ENCODE measurements around the gene PDZD2.

PDZD2 gene

DNA sequence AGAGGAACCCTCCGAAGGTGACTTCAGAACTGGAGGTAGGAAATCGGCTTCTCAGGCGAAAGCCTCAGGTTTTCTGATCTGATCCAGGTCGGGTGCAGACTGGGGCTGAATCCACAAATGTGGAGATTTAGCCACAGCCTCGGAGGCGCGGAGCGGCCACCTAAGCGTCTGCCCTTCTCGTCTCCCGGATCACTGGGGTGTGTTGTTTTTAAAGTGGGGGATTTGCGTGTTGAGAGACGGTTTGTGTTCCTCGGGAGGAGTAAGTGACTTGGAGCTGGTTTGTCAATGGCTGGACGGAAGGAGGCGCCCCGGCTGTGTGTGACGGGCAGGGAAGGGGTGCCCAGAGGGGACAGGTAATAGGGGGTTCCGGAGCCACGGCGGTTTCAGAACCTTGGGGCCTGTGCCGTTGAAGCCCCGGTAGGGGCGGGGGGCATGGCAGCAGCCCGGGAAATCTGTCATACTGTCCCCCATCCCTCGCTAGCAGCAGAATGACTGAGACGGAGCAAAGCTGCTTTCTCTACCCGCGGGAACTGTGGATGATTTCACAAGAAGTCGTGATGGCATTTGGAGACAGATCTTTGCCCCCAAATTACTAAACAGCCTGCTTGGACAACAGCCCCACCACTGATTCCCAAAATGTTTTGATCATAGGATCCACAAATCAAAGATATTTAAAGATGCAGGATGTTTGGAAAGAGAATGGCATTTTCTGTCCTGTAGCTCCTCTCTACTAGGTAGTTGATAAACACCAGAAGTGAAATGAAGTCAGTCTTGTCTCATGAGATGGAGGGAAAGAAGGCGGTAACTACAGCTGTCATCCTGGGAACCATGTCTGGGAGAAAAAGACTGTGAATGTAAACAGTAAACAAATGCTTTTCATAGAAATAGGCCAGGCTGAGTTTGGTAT lies 216.5 kb downstream of the PDZD2 start:
- DNase-seq (ENCODE audit: low read depth), result no peak
- peak overlapping the region; percentile 10 for H3K4me3 ChIP-seq (ENCODE audit: control insufficient read depth, low read depth, low read length)
- TF ChIP-seq, protein P1, sequence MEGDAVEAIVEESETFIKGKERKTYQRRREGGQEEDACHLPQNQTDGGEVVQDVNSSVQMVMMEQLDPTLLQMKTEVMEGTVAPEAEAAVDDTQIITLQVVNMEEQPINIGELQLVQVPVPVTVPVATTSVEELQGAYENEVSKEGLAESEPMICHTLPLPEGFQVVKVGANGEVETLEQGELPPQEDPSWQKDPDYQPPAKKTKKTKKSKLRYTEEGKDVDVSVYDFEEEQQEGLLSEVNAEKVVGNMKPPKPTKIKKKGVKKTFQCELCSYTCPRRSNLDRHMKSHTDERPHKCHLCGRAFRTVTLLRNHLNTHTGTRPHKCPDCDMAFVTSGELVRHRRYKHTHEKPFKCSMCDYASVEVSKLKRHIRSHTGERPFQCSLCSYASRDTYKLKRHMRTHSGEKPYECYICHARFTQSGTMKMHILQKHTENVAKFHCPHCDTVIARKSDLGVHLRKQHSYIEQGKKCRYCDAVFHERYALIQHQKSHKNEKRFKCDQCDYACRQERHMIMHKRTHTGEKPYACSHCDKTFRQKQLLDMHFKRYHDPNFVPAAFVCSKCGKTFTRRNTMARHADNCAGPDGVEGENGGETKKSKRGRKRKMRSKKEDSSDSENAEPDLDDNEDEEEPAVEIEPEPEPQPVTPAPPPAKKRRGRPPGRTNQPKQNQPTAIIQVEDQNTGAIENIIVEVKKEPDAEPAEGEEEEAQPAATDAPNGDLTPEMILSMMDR (conservative IDR thresholded peaks at IDR 0.05; ENCODE audit: control insufficient read depth, insufficient read depth, low read depth, low read length), result no peak

DNA sequence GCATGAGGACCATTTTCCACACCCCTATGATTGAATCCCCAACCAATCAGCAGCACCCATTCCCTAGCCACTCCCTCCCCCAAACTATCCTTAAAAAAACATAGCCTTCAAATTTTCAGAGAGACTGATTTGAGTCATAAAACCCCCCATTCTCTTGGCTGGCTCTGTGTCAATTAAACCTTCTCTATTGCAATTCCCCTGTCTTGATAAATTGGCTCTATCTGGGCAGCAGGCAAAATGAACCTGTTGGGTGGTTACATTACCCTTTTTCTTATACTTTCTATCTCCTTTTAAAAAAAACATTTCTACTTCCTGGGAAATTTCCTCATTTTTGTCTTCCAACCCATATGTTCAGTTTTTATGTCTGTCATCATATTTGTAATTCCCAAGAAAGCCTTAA lies 220.2 kb downstream of the PDZD2 start:
- H3K4me3 ChIP-seq (ENCODE audit: control insufficient read depth, low read depth, low read length), result no peak overlapping the region
- DNase-seq (ENCODE audit: low read depth), result no peak
- TF ChIP-seq, protein P1 (conservative IDR thresholded peaks at IDR 0.05; ENCODE audit: control insufficient read depth, insufficient read depth, low read depth, low read length), result no peak

GRCh38 chr5:31860278-31860677 lies 221.3 kb downstream of the PDZD2 start:
- DNase-seq (ENCODE audit: low read depth), result no peak
- TF ChIP-seq, protein P1 (conservative IDR thresholded peaks at IDR 0.05; ENCODE audit: control insufficient read depth, insufficient read depth, low read depth, low read length), result no peak
- H3K4me3 ChIP-seq (ENCODE audit: control insufficient read depth, low read depth, low read length), result no peak overlapping the region

- TF ChIP-seq, protein P1 (conservative IDR thresholded peaks at IDR 0.05; ENCODE audit: control insufficient read depth, insufficient read depth, low read depth, low read length), result no peak
- no peak overlapping the region for H3K4me3 ChIP-seq (ENCODE audit: control insufficient read depth, low read depth, low read length)
- DNase-seq (ENCODE audit: low read depth), result no peak
Observed at GRCh38 chr5:31860726-31861433, 221.9 kb downstream of the PDZD2 start.

GRCh38 chr5:31861601-31862000 lies 222.7 kb downstream of the PDZD2 start:
- TF ChIP-seq, protein P1 (conservative IDR thresholded peaks at IDR 0.05; ENCODE audit: control insufficient read depth, insufficient read depth, low read depth, low read length), result no peak
- no peak overlapping the region for H3K4me3 ChIP-seq (ENCODE audit: control insufficient read depth, low read depth, low read length)
- DNase-seq (ENCODE audit: low read depth), result no peak

DNA sequence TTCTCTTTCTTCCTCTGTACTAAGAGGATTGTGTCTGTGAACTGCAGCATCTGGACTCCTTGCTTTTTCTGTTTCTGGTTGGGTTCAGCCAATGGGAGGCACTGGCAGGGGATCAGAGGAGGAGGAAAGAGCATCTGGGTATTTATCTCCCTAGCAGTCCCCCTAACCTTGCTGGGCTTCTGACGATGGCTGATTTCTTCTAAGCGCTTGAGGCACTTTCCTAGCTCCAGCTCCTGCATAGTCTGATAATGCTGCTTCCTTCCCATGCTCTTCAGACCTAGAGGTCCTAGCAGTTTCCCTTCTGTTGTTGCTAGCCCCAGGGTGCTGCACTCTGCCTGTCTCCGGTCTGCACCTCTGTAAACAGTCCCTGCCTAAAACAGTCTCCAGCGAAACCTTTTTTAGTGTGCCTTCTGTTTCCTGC lies 225.1 kb downstream of the PDZD2 start:
- DNase-seq (ENCODE audit: low read depth), result no peak
- H3K4me3 ChIP-seq (ENCODE audit: control insufficient read depth, low read depth, low read length), result no peak overlapping the region
- TF ChIP-seq, protein P1 (conservative IDR thresholded peaks at IDR 0.05; ENCODE audit: control insufficient read depth, insufficient read depth, low read depth, low read length), result no peak
